GM21723 (cell line): ENCODE data around the gene ACOXL.
A peak's percentile ranks its signal among the peaks of the same experiment; 100 is the strongest.

Source experiments
- ATAC-seq: cut with Tn5 transposase; IDR thresholded peaks from one replicate; pipeline ENCODE4 v1.9.1; 2021; ENCODE audit warnings: mild to moderate bottlenecking, moderate library complexity; ENCODE audit not compliant: unreplicated experiment

Gene ACOXL

GRCh38 chr2:110872521-110872920 is 140.1 kb downstream of the ACOXL start:
- ATAC-seq = no peak

GRCh38 chr2:110873056-110873502 is 140.7 kb downstream of the ACOXL start:
- ATAC-seq = no peak

- no peak for ATAC-seq
Observed at GRCh38 chr2:110873597-110874452, 141.5 kb downstream of the ACOXL start.

- peak; percentile 49 for ATAC-seq
Observed at GRCh38 chr2:110874453-110875383, 142.3 kb downstream of the ACOXL start.

GRCh38 chr2:110875384-110875725 is 143.0 kb downstream of the ACOXL start:
- ATAC-seq = no peak

GRCh38 chr2:110876167-110876999 is 144.0 kb downstream of the ACOXL start:
- ATAC-seq = no peak

GRCh38 chr2:110877031-110877827 is 144.9 kb downstream of the ACOXL start:
- ATAC-seq = no peak

- ATAC-seq = no peak
Observed at GRCh38 chr2:110878150-110878549, 145.8 kb downstream of the ACOXL start.

- ATAC-seq = peak; percentile 61
Observed at GRCh38 chr2:110881908-110882307, 149.5 kb downstream of the ACOXL start.

GRCh38 chr2:110883406-110883805 is 151.0 kb downstream of the ACOXL start:
- ATAC-seq = no peak

GRCh38 chr2:110885256-110885655 is 152.9 kb downstream of the ACOXL start:
- ATAC-seq = no peak

- ATAC-seq = no peak
Observed at GRCh38 chr2:110886826-110887573, 154.6 kb downstream of the ACOXL start.

- ATAC-seq = no peak
Observed at GRCh38 chr2:110888411-110888810, 156.0 kb downstream of the ACOXL start.

GRCh38 chr2:110891626-110892025 is 159.3 kb downstream of the ACOXL start:
- no peak for ATAC-seq

GRCh38 chr2:110896226-110896625 is 163.9 kb downstream of the ACOXL start:
- ATAC-seq = no peak

- no peak for ATAC-seq
Observed at GRCh38 chr2:110897966-110898365, 165.6 kb downstream of the ACOXL start.

- no peak for ATAC-seq
Observed at GRCh38 chr2:110900191-110900590, 167.8 kb downstream of the ACOXL start.

GRCh38 chr2:110903548-110903947 is 171.2 kb downstream of the ACOXL start:
- ATAC-seq = no peak

- ATAC-seq = no peak
Observed at GRCh38 chr2:110904116-110904778, 171.9 kb downstream of the ACOXL start.
